Measurements from ENCODE around the gene DAP3. TPM values are rescaled to one million over a fixed set of nuclear protein-coding genes. Genes with fewer than 3 reads are reported as not detected.

Gene DAP3
- polyA plus RNA-seq, 1 of the 3 experiments (the other 2 are of a cell fraction), result 115 TPM

- H3K4me1 ChIP-seq (ENCODE audit: control insufficient read depth in 1 of 2, insufficient read depth in 2 of 2, low read depth in 1 of 2, low read length in 1 of 2), result no peaks in the 10 kb centered on the region
- H4K20me1 ChIP-seq (ENCODE audit: insufficient read depth), result peaks cover 8% of the 10 kb centered on the region; the same call in 1 of the 2 replicates
- no peak overlapping the region for H3K4me2 ChIP-seq
- ChIA-PET POLR2A (no interaction called here), CTCF (interaction anchor here (1.2 kb wide), 1 partner anchor 42 kb away, joined by 4 read pairs; no protein-coding TSS in a partner anchor)
- H3K79me2 ChIP-seq (ENCODE audit: insufficient read depth), result peaks cover 83% of the 10 kb centered on the region
- H3K27ac ChIP-seq (ENCODE audit: low read depth in 2 of 2, low read length in 1 of 2), result no peak overlapping the region
- H3K36me3 ChIP-seq (replicated peaks in 1 of 2; ENCODE audit: control insufficient read depth in 1 of 2, insufficient read depth in 2 of 2, low read length in 1 of 2), result peaks cover 6 to 25% of the 10 kb centered on the region in 2 experiments
- no peak overlapping the region for H3K9ac ChIP-seq
- H3K9me3 ChIP-seq, result 0 out of 2 replicates have a peak, but pooled peaks cover 7% of the 10 kb centered on the region
- TF ChIP-seq SMC3 (IDR thresholded peaks at IDR 0.05; ENCODE audit: low read depth, low read length) (no peak), NRF1 (IDR thresholded peaks at IDR 0.05; ENCODE audit: low read depth, low read length) (no peak), RAD21 (IDR thresholded peaks at IDR 0.05; ENCODE audit: low read length) (no peak), FOSL2 (IDR thresholded peaks at IDR 0.05; ENCODE audit: borderline replicate concordance, low read depth) (no peak), CHD2 (IDR thresholded peaks at IDR 0.05; ENCODE audit: low read length, partially characterized antibody) (no peak), NFIC (IDR thresholded peaks at IDR 0.05; ENCODE audit: borderline replicate concordance) (no peak), MEF2A (IDR thresholded peaks at IDR 0.05; ENCODE audit: borderline replicate concordance, low read depth) (no peak), PBX3 (IDR thresholded peaks at IDR 0.05) (no peak), MXI1 (IDR thresholded peaks at IDR 0.05; ENCODE audit: low read depth, low read length) (no peak), IRF3 (IDR thresholded peaks at IDR 0.05; ENCODE audit: low read depth, low read length) (no peak), REST (IDR thresholded peaks at IDR 0.05; ENCODE audit: low read depth, low read length) (no peak), ELF1 (IDR thresholded peaks at IDR 0.05) (no peak), USF2 (IDR thresholded peaks at IDR 0.05; ENCODE audit: borderline replicate concordance, low read depth, low read length) (no peak), YY1 (IDR thresholded peaks at IDR 0.05; ENCODE audit: low read depth) (no peak), RCOR1 (IDR thresholded peaks at IDR 0.05; ENCODE audit: low read length) (no peak)
- no peaks in the 10 kb centered on the region for H3K27me3 ChIP-seq (ENCODE audit: insufficient read depth)
- no peak for DNase-seq
- H3F3A ChIP-seq (replicated peaks; ENCODE audit: insufficient read depth), result no peaks in the 10 kb centered on the region
- H3K4me3 ChIP-seq (ENCODE audit: low read depth in 2 of 2, low read length in 1 of 2), result no peak overlapping the region
- WGBS (ENCODE audit: low lambda C conversion rate), result 85% methylated on average over 5 of the region's 5 CpGs
- H3K9me2 ChIP-seq, result no peaks in the 10 kb centered on the region
- H2AFZ ChIP-seq (ENCODE audit: low read depth), result no peak overlapping the region
These were observed 17.2 kb downstream of the DAP3 start for GRCh38 chr1:155706139-155706538.
